Measurements from ENCODE around the gene GOLGA6C.
"Not testable (repeated sequence)": the region's sequence is repeated elsewhere in the genome, so short reads cannot be mapped to it uniquely, and the experiment has no call there.

The GOLGA6C gene

GRCh38 chr15:75312548-75312947 lies 54.4 kb downstream of the GOLGA6C start:
- not testable (repeated sequence) for H3K4me3 ChIP-seq (ENCODE audit: low read length); H3K9ac ChIP-seq (ENCODE audit: low read length); H3K27me3 ChIP-seq (ENCODE audit: control insufficient read depth, insufficient read depth, low read length); H3K4me1 ChIP-seq (ENCODE audit: control insufficient read depth, low read depth, low read length); H3K9me3 ChIP-seq (ENCODE audit: control insufficient read depth, low read depth, low read length); H3K36me3 ChIP-seq (ENCODE audit: control insufficient read depth, low read depth, low read length); H3K27ac ChIP-seq (ENCODE audit: low read length)

DNA sequence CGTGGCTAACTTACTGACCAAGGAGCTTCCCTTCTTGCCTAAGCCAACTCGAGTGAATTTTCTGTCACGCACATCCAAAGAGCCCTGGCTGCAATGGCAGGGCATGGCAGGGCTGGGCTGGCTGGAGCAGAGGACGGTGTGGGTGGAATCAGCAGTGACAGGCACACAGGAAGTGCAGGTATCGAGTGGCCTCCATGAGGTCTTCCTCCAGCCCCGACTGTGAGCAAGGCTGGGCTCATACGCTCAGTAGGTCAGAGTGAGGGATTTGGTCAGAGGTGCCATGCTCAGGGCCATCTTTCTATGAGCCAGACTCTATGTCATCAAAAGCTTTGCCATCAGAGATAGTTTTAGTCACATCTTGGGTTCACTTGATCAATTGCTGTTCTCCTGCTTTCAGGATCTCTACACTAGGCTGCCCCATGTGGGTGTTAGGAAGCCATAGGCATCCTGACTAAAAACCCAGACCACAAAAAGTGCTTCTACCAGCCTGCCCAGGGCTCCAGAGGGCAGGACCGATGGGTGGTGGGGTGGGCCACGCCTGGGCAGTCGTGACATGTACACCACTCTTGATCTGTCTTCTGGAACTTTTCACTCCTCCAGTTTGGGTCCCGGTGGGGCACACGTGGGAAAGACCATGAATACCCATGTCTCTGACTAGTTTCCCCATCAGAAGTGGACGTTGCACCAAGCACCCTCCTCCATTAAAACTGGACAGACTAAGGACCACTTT lies 55.1 kb downstream of the GOLGA6C start:
- Histone ChIP-seq H3K4me3 (ENCODE audit: low read length) (no peak overlapping the region), H3K9me3 (ENCODE audit: control insufficient read depth, low read depth, low read length) (no peaks in the 10 kb centered on the region), H3K36me3 (ENCODE audit: control insufficient read depth, low read depth, low read length) (no peaks in the 10 kb centered on the region), H3K9ac (ENCODE audit: low read length) (no peak overlapping the region), H3K4me1 (ENCODE audit: control insufficient read depth, low read depth, low read length) (no peaks in the 10 kb centered on the region), H3K27me3 (ENCODE audit: control insufficient read depth, insufficient read depth, low read length) (peaks cover 6% of the 10 kb centered on the region), H3K27ac (ENCODE audit: low read length) (no peak overlapping the region)

GRCh38 chr15:75314552-75315290 lies 56.6 kb downstream of the GOLGA6C start:
- Histone ChIP-seq H3K4me3 (ENCODE audit: low read length) (no peak overlapping the region), H3K27me3 (ENCODE audit: control insufficient read depth, insufficient read depth, low read length) (no peaks in the 10 kb centered on the region), H3K9me3 (ENCODE audit: control insufficient read depth, low read depth, low read length) (no peaks in the 10 kb centered on the region), H3K9ac (ENCODE audit: low read length) (no peak overlapping the region), H3K4me1 (ENCODE audit: control insufficient read depth, low read depth, low read length) (no peaks in the 10 kb centered on the region), H3K27ac (ENCODE audit: low read length) (no peak overlapping the region), H3K36me3 (ENCODE audit: control insufficient read depth, low read depth, low read length) (no peaks in the 10 kb centered on the region)

- H3K27ac ChIP-seq (ENCODE audit: low read length); H3K36me3 ChIP-seq (ENCODE audit: control insufficient read depth, low read depth, low read length); H3K9me3 ChIP-seq (ENCODE audit: control insufficient read depth, low read depth, low read length); H3K4me1 ChIP-seq (ENCODE audit: control insufficient read depth, low read depth, low read length); H3K9ac ChIP-seq (ENCODE audit: low read length); H3K4me3 ChIP-seq (ENCODE audit: low read length); H3K27me3 ChIP-seq (ENCODE audit: control insufficient read depth, insufficient read depth, low read length): not testable (repeated sequence)
Observed at GRCh38 chr15:75319231-75319897, 61.2 kb downstream of the GOLGA6C start.

All from iPS-18a (cell line).